RCC 7860 (cell line): ENCODE data around the gene TBL3.

Source experiments
- DNase-seq: peaks from one replicate; pipeline ENCODE4 v3.0.0-alpha.2; 2015; ENCODE audit warnings: low spot score
- FAIRE-seq: peaks from 2 replicates; lab custom pipeline; 2012; peaks lifted over from hg19 to GRCh38; lab: Jason Lieb, UNC

The TBL3 gene

GRCh38 chr16:1963806-1964505 lies 7.9 kb upstream of the TBL3 start:
- DNase-seq (no peak), FAIRE-seq (no peak)

GRCh38 chr16:1964506-1965395 lies 7.1 kb upstream of the TBL3 start, which contains the start of gene RPS2:
Gene RPS2, minus strand, starts transcription at chr16:1964826. Its CDS starts 201 bp downstream, at chr16:1964625.
- DNase-seq (peak; percentile 97), FAIRE-seq (peak; percentile 89)

DNA sequence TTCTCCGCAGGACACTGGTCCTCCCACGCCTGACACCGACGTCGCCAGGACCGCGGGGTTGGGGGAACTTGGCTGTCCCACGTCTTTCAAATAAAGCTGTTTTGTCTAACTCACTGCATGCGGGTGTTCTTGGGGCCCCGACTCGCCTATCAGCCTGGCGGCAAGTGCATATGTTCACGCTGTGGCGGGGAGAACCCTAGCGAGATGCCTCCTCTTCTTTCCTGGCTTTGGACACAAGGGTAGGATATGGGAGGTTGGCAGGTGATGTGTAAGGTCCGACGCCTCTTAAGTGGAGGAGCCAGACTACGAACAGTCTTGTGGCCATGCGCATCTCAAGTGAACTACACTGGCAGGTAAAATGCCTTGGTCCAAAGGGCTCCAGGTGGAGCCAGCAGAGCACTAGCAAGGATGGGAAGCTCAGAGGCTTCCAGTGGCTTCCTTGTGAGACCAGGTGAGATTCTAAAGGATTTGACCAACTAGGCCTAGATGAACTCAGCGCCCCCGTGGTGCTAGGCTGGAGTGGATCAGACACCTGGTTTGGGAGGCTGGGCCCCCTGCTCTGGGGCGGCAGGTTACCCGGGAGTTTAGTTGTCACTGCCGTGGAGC lies 6.4 kb upstream of the TBL3 start:
- no peak for FAIRE-seq
- DNase-seq: no peak

GRCh38 chr16:1966460-1966859 lies 5.4 kb upstream of the TBL3 start, which contains the start of gene RNF151:
Gene RNF151, plus strand, starts transcription at chr16:1966856. Its CDS starts 26 bp downstream, at chr16:1966882.
- FAIRE-seq: no peak
- no peak for DNase-seq

- DNase-seq (no peak), FAIRE-seq (no peak)
These were observed 3.5 kb upstream of the TBL3 start for GRCh38 chr16:1968146-1968953.

DNA sequence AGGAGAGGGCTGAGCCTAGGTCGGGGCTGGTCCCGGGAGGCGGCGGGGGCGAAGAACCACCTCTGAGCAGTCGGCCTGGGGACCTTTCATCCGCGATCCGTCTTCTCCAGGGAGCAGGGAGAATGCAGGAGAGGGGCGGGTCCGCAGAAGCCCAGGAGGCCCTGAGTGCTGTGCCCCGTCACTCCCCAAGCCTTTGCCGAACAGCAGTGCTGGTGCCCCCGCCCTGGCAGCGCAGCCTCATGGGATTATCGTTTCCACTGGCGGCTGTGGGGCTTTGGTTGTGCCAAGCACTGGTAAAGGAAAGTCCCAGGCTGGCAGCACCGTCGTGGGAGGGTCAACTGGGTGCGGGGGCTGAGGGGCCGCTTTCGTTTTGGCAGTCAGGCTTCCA lies 631 bp downstream of the TBL3 start:
- FAIRE-seq (no peak), DNase-seq (no peak)

DNA sequence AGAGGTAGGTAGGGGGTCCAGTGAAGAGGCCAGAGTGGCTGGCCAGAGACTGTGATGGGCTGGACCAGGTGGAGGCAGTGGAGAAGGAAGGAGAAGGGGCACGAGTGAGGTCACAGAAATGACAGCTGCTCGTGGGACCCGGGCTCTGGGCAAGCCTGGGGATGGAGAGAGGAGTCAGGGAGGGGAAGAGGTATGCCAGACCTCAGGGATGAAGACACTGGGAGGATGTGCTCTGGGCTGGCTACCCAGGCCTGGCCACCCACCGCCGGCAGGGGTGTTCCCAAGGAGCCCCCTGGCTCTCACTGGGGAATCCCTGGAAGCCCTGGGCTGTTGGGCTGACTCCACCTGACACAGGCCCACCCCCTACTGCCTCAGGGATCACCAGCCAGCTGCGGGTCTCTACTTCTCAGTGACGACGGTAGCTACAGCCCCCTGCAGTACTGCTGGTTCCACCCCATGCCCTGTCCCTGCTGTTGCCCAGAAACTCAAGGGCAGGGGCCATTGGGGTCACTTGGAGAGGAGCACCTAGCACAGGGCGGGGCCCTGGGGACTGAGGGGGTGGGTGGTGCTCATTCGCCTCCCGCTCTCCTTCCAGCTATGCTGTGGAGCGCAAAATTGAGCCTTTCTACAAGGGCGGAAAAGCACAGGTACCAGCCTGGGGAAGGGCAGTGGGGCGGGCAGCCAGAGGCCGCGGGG lies 1.8 kb downstream of the TBL3 start:
- no peak for FAIRE-seq
- DNase-seq: no peak

GRCh38 chr16:1974157-1975070 lies 2.6 kb downstream of the TBL3 start:
- DNase-seq (no peak), FAIRE-seq (no peak)

GRCh38 chr16:1975432-1976215 lies 3.8 kb downstream of the TBL3 start:
- DNase-seq (no peak), FAIRE-seq (no peak)

GRCh38 chr16:1976216-1976520 lies 4.3 kb downstream of the TBL3 start:
- no peak for FAIRE-seq

DNA sequence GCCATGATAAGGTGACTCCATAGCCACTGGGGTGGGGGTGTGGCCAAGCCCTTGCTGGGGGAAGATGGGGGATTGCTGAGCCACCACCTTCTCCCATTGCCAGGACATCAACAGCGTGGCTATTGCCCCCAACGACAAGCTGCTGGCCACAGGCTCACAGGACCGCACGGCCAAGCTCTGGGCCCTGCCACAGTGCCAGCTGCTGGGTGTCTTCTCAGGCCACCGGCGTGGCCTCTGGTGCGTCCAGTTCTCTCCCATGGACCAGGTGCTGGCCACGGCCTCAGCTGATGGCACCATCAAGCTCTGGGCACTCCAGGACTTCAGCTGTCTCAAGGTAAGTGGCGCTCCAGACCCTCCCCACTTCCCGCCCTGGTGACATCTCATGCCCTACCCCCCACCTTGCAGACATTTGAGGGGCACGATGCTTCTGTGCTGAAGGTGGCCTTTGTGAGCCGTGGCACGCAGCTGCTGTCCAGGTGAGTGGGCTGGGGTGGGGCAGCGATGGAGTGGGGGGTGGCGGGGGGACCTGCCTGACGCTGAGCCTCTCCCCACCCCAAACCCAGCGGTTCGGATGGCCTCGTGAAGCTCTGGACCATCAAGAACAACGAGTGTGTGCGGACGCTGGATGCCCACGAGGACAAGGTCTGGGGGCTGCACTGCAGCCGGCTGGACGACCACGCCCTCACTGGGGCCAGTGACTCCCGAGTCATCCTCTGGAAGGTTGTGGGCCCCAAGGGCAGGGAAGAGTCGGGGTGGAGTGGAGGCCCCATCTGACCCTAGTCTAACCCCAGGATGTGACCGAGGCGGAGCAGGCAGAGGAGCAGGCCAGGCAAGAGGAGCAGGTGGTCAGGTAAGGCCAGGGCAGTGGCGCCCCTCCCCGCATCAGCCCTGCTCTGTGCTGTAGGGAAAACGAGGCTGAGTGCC lies 5.4 kb downstream of the TBL3 start:
- FAIRE-seq: no peak
- no peak for DNase-seq

More at GRCh38 chr16:1976216-1976520, 4.3 kb downstream of the TBL3 start:
- DNase-seq: no peak

DNA sequence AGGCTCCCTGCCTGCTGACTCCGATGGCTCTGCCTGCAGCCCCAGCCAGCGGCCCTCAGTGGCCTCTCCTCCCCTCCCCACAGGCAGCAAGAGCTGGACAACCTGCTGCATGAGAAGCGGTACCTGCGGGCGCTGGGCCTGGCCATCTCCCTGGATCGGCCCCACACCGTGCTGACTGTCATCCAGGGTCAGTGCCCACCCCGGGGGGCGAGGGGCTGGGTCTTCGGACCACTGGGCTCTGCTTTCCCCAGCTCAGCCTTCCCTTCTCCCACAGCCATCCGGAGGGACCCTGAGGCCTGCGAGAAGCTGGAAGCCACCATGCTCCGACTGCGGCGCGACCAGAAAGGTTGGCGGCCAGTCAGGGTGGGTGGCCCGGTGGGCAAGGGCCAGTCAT lies 6.0 kb downstream of the TBL3 start:
- DNase-seq: no peak
- no peak for FAIRE-seq

- DNase-seq (no peak), FAIRE-seq (no peak)
These were observed 6.7 kb downstream of the TBL3 start for GRCh38 chr16:1978476-1979120.

DNA sequence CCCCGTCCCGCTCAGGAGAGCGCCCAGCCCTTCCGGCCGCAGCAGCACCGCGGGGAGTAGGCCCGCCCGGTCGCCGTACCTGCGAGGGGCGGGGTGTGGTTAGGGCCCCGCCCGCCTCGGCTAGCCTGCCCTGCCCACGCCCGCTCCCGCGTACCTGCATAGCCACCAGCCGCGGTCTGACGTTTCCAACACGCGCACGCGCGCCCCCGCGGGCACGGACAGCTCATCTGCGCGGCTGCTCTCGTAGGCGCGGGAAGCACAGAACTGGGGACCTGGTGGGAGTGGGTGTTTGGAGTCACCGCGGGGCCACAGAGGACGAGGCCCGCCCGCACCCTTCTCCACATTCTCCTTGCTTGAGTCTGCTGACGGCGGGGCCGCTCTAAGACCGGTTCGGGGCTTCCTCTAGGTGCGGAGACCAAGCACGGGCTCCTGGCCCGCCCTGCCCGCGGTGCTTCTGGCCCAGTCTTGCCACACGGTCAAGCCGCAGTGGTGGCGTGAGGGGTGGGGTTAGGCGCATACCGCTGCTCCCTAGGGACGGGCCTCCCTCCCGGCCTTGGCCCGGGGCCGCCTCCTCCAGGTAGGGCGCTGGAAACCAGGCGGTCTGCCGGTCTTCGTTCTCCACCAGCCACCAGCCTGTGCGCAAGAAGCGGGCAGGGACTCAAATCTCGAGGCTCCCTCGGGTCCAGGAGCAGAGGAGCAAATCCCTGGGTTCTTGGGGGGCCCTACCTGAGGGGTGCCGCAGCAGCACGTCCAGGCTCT lies 7.6 kb downstream of the TBL3 start:
- FAIRE-seq: no peak
- DNase-seq: no peak

- DNase-seq (no peak), FAIRE-seq (no peak)
These were observed 8.3 kb downstream of the TBL3 start for GRCh38 chr16:1980030-1980769.

- FAIRE-seq (no peak), DNase-seq (no peak)
These were observed 8.9 kb downstream of the TBL3 start for GRCh38 chr16:1980770-1981087.
